Mammary epithelial cell (primary cell): ENCODE measurements around the gene RPS23.

ENCODE experiments used
- EZH2 ChIP-seq: IDR thresholded peaks from 2 replicates; pipeline ENCODE4 v1.6.1; 2012; ENCODE audit warnings: low read length, inconsistent platforms, borderline replicate concordance
- TF ChIP-seq, protein P1 (sequence below), 2 donors: IDR thresholded peaks in 1 of 2; conservative IDR thresholded peaks in 1 of 2; 2 replicates each; pipeline ENCODE4 v1.5.1; 2011 to 2012; ENCODE audit warnings: inconsistent platforms in 2 of 2, low read length in 2 of 2, mild to moderate bottlenecking in 2 of 2, control low read depth in 1 of 2, low read depth in 1 of 2; ENCODE audit not compliant: insufficient read depth in 1 of 2; ENCODE audit errors: extremely low read depth in 1 of 2

DNA sequence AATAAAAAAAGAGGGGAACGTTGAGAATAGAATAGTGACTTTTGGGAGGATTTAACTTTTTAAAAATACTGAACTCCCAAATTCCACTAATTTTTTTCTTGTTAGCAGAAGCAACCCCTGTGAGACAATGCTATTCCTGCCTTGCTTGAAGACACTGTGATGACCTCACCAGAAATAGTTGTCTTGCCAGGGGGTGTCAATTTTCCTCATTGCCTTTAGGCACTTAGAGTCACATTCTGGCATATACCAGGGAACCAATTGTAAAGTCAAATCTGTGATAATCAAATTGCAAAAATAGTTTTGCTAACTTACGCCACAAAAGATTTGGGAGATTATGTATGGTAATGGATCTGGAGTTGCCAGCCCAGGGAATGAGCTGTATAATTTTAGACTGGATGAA is 42.8 kb upstream of the RPS23 start:
- TF ChIP-seq, protein P1, sequence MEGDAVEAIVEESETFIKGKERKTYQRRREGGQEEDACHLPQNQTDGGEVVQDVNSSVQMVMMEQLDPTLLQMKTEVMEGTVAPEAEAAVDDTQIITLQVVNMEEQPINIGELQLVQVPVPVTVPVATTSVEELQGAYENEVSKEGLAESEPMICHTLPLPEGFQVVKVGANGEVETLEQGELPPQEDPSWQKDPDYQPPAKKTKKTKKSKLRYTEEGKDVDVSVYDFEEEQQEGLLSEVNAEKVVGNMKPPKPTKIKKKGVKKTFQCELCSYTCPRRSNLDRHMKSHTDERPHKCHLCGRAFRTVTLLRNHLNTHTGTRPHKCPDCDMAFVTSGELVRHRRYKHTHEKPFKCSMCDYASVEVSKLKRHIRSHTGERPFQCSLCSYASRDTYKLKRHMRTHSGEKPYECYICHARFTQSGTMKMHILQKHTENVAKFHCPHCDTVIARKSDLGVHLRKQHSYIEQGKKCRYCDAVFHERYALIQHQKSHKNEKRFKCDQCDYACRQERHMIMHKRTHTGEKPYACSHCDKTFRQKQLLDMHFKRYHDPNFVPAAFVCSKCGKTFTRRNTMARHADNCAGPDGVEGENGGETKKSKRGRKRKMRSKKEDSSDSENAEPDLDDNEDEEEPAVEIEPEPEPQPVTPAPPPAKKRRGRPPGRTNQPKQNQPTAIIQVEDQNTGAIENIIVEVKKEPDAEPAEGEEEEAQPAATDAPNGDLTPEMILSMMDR (conservative IDR thresholded peaks at IDR 0.05 in 1 of 2, IDR thresholded peaks at IDR 0.05 in 1 of 2; ENCODE audit: extremely low read depth in 1 of 2, insufficient read depth in 1 of 2, low read depth in 1 of 2, low read length in 2 of 2) = no peak
- no peak for TF ChIP-seq EZH2
